GM21367 (cell line): ENCODE measurements around the gene MCCC1.
A peak's percentile ranks its signal among the peaks of the same experiment; 100 is the strongest.
"Not testable (repeated sequence)": the region's sequence is repeated elsewhere in the genome, so short reads cannot be mapped to it uniquely, and the experiment has no call there.

Experiments used
- ATAC-seq: cut with Tn5 transposase; IDR thresholded peaks from one replicate; pipeline ENCODE4 v1.9.1; 2021; ENCODE audit not compliant: unreplicated experiment

The MCCC1 gene

DNA sequence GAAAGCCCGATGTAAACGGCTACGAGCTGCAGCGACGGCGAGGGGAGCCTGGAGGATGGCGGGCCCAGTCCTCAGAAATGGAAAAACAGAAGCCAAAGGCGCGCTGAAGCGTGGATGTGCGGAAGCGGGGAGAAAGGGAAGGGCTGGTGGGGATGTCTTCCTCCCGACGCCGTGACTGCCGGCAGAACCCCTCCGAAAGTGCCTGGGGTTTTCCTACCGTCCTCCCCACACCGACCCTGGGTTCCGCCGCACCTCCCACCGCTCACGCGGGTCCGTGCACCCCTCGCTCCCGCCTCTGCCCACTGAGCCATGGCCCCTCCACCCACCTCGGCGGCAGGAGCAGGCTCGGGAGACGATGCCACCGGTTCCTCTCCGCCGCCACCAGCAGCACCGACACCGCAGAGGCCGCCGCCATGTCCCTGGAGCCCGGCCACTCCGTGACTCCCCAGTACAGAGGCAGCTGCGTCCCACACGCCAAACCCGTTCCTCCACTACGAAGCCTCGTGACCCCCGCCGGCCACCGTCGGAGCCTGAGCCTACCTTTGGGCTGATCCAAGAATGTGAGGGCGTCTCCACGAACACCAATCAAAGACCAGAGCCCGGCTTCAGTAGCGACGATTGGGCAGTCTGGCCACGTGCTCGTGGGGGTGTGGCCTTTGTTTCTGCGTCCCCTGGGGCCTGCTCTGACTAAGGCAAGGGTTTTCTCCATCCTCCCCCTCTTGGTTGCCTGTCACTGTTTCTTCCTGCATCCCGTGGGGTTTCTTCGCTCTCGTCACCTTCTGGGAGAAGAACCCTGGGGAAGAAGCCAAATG, at the start of gene MCCC1:
Gene MCCC1 (minus strand): TSS at position 471 of the 812 bp plus-strand sequence. CDS start 56 bp downstream, at position 415.
- peak; percentile 99 for ATAC-seq

DNA sequence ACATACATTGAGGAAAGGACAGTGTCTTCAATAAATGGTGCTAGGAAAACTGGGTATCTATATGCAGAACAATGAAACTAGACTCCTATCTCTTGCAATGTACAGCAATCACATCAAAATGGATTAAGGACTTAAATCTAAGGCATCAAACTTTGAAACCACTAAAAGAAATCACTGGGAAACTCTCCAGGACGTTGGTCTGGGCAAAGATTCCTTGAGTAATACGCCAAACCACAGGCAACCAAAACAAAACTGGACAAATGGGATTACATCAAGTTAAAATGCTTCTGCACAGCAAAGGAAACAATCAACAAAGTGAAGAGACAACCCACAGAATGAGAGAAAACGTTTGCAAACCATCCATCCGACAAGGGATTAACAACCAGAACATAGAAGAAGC, 48.8 kb upstream of the MCCC1 start:
- ATAC-seq, result no peak

DNA sequence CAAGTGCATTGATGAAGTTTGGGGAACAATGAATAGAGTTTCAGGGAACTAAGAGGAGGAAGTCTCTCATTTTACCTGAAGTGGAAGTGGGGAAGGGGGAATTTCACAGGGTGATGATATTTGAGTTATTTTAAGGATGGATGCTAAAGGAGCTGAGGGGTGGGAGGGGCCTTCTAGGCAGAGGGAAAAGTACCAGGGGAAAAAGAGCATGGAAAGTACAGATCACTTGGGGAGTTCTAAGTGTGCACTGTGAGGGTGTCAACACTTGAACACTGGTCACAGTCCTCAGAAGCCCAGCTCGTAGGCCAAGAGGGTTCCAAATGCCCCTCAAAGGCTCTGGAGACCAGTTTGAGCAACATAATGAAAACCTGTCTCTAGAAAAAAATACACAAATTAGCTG, 45.1 kb upstream of the MCCC1 start:
- ATAC-seq, result no peak

DNA sequence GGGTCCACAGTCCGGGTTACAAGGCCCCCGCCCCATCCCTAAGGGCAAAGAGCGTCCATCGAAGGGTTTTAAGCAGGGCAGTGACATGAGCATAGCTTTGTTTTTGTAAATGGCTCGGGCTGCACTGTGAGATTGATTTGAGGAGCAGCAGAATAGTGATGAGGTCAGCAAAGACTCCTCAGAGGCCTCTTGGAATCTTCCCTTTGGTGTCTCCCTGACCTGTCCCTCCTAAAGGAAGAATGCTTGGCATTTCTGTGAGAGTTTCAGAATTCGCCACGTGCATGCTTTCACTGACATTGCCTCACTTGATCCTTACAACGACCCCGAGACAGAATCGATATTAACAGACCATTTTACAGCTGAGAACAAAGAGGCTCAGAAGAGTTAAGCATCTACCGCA, 42.9 kb upstream of the MCCC1 start:
- no peak for ATAC-seq

DNA sequence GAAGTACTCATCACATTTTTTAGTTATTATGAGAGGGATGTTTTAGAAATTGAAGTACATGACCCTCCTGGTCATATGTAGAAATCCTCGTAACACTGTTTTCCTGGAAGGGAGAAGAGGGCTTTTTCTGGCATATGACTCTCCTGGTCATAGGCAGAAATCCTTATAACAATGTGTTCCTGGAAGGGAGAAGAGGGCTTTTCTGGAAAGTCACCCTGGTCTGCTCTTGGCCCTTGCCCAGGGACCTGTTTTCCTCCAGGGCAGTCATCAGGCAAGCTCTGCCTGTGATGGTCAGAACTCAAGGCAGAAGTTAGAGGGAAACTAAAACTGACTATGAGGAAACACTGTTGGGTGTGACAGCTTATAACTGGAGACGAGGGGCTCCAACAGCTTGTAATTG, 35.5 kb upstream of the MCCC1 start:
- no peak for ATAC-seq

DNA sequence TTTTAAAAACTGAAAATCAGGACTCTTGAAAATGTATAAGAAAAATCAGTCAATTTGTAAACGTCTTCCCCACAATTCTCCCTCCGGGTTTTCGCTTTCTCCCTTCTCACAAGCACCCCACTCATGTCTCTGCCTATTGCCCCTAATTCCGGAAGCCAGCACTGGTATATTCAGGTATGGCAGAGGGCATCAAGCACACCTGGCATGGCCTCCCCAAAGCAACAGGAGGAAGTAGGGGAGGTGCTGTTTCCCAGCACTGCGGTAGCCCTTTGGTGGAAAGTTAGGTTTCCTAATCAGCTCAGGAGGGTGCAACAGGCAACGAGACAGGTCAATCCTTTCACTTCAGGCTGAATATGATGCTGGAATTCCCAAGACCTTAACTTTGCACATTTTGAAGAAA, 33.1 kb upstream of the MCCC1 start:
- no peak for ATAC-seq

DNA sequence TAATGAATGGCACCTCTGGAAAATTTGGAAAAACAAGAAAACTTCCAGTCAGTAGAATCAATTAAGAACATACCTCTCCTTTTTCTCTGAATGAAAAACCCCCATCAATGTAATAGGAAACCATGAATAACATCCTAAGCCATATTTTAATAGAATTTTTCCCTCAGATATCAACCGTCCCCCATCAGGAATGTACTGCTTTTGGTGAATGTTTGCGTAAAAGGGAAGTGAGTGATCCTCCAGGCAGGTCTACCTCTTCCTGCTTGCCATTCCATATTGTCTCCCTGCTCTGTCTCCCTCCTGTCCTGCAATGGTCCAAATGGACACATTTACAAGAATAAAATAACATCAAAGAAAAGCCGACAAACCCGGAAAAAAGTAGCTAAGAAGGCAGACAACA, 32.4 kb upstream of the MCCC1 start:
- ATAC-seq, result no peak

DNA sequence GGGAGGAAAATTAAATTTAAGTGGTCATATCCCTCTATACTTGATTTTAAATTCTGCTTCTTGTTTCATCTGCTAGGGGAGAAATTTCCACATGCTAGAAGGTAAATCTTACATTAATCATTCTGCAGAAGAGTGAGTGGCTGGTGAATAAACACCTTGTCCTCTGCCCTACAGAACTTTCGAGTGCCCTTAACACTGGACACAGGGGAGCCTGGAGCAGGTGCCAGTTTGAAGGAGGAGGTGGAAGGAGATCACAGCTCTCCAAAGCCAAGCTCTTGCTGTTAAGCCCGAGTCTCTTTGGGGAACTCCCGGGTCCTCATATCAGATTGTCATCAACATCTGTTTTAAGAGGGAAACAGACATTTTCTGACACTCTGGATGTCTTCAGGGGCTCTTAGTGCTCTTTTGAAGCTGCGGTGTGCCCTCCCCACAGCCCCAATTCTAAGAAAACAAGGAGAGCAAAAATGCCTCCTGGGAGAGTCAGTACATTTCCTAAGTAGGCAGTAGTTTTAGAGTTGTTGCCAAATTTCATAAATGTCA, 32.0 kb upstream of the MCCC1 start:
- no peak for ATAC-seq

DNA sequence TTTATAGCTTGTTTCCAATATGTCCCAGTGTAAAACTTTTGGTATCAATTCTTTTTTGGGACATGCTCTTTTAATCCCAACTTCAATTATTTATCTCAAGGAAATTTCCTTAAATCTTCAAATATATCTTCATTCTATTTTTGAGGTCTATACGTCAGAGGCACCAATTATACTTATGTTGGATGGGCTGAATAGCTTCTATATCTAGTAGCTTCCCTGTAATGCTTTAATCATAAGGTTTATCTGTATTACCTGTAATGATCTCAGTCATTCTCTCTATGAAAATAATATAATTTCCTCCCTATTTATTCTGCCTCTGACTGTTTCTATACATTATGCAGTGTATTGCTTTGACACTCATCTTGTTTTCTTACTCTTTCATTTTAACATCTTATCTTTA, 29.9 kb upstream of the MCCC1 start:
- no peak for ATAC-seq

DNA sequence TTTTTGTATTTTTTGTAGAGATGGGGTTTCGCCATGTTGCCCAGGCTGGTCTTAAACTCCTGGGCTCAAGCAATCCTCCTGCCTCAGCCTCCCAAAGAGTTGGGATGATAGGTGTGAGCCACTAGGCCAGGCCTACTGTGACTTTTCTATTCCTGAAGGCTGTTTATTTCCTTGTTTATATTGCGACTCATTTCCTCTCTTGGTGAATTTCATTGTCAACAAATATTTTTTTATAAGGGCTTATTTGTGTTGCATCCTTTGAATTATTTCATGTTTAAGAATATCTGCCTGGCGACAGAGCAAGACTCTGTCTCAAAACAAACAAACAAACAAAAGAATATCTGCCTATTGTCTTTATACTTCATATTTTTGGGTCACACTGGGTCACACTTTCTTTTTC, 29.4 kb upstream of the MCCC1 start:
- no peak for ATAC-seq

DNA sequence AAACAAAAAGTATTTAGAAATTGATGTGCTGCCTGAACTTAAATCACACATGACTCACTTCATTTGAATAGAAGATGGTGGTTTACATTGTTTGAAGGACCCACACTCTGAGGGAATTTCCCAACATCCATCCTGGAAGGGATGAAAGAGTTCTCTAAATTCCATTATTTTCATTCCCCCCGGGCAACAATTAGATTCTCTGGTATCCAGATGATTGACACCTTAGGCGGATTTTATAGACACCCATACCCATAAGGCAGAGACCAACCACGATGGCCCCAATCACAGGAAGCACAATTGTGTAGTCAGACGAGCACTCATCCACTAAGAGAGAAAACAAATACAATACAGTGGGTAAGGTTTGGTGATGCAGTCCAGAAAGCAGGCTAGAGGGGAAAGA, 24.6 kb upstream of the MCCC1 start:
- ATAC-seq, result no peak

DNA sequence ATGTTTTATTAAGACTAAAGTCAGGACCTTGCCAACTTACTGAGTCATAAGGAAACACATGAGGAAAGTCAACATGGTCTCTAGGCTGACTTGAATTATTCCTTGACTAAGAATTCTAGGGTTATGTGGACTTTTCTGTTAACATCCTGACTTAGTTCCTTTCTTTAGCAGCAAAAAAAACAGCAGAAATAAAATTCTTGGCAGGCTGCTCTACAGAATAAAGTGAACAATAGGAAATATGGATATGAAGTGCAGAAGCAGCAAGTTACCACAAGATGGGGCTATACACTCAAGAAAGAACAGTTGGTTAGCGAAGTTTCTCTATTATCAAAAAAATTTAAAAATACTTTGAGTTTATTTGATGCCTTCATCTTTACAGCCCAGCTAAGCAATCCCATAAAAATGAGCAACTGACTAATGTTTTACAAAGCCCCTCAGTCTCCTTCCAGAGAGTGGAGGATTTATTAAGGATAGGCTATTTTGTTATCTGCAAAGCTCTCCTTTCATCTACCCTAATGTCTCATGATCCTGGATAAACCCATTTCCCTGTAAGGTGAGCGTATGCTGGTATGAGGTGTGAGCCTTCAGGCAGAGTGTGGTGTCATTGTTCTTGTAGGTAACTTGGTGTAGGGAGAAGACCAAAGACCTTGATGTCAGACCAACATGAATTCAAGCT, 23.1 kb upstream of the MCCC1 start:
- no peak for ATAC-seq

DNA sequence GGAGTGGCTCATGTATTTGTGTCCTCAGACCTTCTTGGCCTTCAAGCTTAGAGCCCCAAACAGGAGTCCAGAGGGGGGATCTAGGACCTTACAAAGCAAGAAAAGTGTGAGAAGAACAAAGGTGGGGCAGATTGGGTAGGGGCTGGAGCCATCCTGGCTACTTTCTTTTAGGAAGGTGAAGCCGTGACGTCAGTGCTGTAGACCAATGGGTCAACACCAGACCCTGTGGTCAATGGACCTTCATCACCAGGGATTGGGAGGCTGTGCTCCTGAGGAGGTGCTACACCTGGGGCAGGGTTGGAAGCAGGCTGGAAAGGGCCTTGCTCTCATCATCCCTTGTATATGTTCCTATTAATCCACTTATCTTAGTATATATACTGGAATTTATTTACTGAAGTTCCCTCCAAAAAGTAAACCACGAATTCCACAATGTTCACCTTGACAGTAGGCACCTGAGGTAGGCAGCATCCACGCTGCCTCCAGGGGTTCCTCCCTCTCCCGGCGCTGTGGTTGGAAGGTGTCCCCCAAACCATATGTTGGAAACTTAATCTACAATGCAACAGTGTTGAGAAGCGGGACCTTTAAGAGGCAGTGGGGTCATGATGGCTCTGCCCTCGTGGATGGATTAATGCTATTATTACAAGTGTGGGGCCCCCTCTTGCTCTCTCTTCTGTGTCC, 21.4 kb upstream of the MCCC1 start:
- ATAC-seq, result no peak

DNA sequence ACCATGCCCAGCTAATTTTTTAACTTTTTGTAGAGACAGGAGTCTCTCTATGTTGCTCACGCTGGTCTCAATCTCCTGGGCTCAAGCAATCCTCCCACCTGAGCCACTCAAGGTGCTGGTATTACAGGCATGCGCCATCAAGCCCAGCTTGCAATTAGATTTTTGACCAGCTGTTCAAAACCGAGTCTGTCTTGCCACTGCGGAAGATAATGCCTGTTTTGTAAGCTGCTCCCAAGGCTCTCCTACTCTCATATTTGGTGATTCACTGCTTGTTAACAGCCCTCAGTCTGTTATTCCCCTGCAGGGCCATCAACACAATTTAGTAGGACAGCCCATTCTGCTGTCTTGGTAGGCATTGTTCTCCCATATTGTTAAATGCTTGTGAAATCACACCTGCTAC, 17.8 kb upstream of the MCCC1 start:
- ATAC-seq, result no peak

DNA sequence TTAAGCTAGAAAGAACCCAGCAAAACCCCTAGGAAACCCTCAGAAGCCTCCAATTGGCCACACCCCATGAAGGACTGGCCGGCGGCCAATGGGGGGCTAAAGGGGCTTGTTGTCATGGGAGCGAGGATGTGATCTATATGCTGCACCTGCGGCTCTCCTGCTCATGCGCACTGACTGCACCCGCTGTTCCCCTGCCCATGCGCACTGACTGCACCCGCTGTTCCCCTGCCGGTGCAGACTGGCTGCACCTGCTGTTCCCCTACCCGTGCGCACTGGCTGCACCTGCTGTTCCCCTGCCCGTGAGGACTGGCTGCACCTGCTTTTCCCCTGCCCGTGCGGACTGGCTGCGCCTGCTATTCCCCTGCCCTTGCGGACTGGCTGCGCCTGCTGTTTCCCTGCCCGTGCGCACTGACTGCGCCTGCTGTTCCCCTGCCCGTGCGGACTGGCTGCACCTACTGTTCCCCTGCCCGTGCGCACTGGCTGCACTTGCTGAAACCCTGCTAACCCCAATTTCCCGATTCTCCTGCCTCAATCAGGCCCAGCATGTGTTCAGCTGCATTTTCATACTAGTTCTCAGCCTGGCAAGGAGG, 16.8 kb upstream of the MCCC1 start:
- ATAC-seq, result peak; percentile 74

DNA sequence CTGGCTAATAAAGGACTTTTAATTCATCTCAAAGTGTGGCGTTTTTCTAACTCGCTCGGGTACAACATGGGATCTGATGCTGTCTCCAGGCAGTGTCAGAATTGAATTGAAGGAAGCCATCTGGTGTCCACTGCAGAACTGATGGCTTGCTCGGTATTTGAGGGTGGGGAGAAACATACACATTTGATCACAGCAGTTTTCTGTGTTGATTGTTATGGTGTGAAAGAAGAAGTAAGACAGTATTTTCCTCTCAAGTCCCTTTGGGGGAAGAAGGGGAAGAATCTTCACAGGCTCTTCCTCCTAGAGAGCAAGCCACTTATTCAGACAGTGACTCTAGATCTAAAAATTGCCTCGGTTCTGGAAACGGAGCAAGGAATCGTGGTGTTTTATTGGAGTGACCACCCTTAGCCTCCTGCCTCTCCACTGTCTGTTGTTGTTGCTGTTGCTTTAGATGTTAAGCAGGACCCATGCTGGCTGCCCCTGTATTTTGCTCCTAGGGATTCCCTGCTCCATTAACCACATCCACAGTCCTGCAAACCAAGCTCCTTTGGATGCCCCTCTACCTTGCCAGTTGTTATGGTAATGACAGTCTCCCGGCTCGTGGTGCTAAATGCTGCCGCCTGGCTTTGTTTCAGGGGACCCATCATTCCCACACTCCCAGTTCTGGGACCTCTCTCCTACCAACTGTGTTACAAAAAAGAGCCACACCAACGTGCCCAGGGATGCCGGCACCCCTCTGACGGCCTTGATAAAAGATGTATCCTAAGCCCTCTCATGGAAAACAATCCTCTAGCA, 15.3 kb upstream of the MCCC1 start:
- ATAC-seq, result no peak

DNA sequence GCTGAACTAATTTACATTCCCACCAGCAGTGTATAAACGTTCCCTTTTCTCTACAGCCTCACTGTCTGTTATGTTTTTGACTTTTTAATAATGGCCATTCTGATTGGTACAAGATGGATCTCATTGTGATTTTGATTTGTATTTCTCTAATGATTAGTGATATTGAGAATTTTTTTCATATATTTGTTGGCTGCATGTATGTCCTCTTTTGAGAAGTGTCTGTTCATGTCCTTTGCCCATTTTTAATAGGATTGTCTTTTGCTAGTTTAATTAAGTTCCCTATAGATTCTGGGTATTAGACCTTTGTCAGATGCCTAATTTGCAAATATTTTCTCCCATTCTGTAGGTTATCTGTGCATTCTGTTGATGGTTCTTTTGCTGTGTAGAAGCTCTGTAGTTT, 10.6 kb upstream of the MCCC1 start:
- ATAC-seq, result not testable (repeated sequence)

DNA sequence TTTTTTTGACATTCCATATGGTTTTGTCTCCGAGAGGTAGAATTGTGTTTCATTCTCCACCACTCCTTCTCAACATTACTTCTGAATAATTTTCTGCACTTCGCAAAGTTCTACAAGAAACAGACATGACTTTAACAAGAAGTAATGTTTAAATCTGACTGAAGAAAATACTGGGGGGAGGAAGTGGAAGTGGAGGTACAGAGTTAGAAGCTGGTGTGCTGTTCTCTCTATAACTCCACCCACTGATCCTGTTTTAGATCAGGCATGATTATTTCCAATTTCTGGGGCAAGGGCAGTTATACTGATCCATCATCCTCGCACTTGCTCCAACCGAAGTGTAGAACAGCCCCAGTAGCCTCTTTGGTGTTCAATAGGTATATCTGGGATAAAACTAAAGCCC, 9.2 kb upstream of the MCCC1 start:
- ATAC-seq, result no peak

DNA sequence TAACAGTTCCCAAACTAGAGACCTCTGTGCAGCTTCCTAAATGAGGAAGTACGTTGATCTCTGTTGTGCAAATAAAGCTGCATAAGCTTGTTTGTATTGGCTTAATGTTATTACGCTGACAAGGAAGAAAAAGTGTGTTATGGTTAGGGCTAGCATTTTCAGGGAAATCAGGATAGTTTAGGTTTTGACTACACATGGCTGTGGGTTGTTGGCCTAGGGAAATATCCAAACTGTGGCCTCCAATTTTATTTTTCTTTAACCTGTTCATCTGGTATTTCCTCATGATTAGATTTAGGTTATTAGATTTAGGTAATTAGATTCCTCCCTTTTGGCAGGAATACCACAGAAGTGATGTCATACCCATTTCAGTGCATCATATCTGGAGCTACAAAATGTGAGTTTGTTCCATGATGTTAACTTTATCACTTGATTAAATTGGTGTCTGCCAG, 8.7 kb upstream of the MCCC1 start:
- no peak for ATAC-seq

DNA sequence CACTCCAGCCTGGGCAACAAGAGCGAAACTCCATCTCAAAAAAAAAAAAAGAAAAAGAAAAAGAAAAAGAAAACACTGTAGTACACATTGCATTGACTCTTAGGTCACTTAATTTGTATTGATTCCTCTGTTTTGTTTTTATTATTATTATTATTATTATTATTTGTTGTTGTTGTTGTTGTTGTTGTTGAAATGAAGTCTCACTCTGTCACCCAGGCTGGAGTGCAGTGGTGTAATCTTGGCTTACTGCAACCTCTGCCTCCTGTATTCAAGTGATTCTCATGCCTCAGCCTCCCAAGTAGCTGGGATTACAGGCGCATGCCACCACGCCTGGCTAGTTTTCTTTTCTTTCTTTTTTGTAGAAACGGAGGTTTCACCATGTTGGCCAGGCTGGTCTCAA, 8.1 kb upstream of the MCCC1 start:
- not testable (repeated sequence) for ATAC-seq

DNA sequence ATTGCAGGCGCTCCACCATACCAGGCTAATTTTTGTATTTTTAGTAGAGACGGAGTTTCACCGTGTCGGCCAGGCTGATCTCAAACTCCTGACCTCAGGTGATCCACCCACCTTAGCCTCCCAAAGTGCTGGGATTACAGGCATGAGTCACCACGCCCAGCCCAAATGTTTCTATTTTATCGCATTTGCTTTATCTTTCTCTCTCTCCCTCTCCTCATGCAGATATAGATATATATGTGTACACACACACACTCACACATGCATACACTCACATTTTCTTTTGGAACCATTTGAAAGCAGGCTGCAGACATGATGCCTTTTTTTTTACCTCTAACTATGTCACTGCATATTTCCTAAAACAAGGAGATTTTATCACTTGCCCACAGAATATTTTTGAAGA, 7.3 kb upstream of the MCCC1 start:
- no peak for ATAC-seq
